K562 (cell line): ENCODE measurements around the gene CNOT4. TPM values are rescaled to one million over a fixed set of nuclear protein-coding genes. Genes with fewer than 3 reads are reported as not detected.

Experiments used
- ATAC-seq: fragments of 200-7000 bp; cut with Tn5 transposase; 3 replicates; pipeline ENCODE4 v1.9.1; 2020; ENCODE audit warnings: moderate library complexity
- BruUV-seq: library from RNA; stranded (reverse); fragments of 400-500 nt; replicated peaks from 2 replicates; lab custom pipeline; 2021; lab: Mats Ljungman, UMichigan
- CTCF ChIA-PET: fragments of 300-600 bp; formaldehyde crosslinking; extraction: SDS; loops from one replicate; lab custom pipeline; 2021; ENCODE audit warnings: low intra/inter-chr PET ratio; lab: Yijun Ruan, JAX
- POLR2A ChIA-PET: fragments of 300-600, 350-650 bp; sonication (Branson Sonifier 250); formaldehyde crosslinking; extraction: SDS; loops from one replicate; lab custom pipeline; 2021; ENCODE audit warnings: antibody characterized with exemption, inconsistent platforms; lab: Yijun Ruan, JAX
- DNase-seq, 4 experiments: peaks; one replicate each; pipeline versions ENCODE4 v3.0.0 to v3.0.0-alpha.2; 2011 to 2018; ENCODE audit warnings: low spot score in 3 of 4, mixed read lengths in 3 of 4; ENCODE audit errors: extremely low read depth in 1 of 4
- FAIRE-seq: peaks from 2 replicates; lab custom pipeline; 2011; peaks lifted over from hg19 to GRCh38; lab: Jason Lieb, UNC
- H2AFZ ChIP-seq: 2 replicates; pipeline ENCODE4 v1.6.0; 2011; ENCODE audit warnings: low read depth, low read length, control low read depth, inconsistent platforms
- H3K27ac ChIP-seq: fragments of 200-600 bp; 3 replicates; pipeline ENCODE4 v1.8.0; 2011; ENCODE audit warnings: low read depth, mild to moderate bottlenecking, control low read depth, inconsistent platforms, low read length, moderate library complexity, mixed read lengths; ENCODE audit errors: extremely low read depth
- H3K27me3 ChIP-seq, 2 experiments: fragments of 300-600 bp in 1 of 2; 2 replicates in 1 of 2; 3 replicates in 1 of 2; pipeline versions ENCODE4 v1.6.0 to v1.8.0; 2011; ENCODE audit warnings: inconsistent platforms in 2 of 2, low read length in 2 of 2, mild to moderate bottlenecking in 1 of 2, mixed read lengths in 1 of 2, moderate library complexity in 1 of 2; ENCODE audit not compliant: control insufficient read depth in 2 of 2, insufficient read depth in 2 of 2
- H3K36me3 ChIP-seq: fragments of 300-600 bp; 3 replicates; pipeline ENCODE4 v1.8.0; 2011; ENCODE audit warnings: mild to moderate bottlenecking, low read length, inconsistent platforms; ENCODE audit not compliant: control insufficient read depth, insufficient read depth
- H3K4me1 ChIP-seq, 2 experiments: fragments of 200-600 bp in 1 of 2; replicated peaks in 1 of 2; 2 replicates in 1 of 2; 3 replicates in 1 of 2; pipeline versions ENCODE4 v1.5.1 to v1.8.0; 2011; ENCODE audit warnings: inconsistent platforms in 2 of 2, low read length in 2 of 2, mild to moderate bottlenecking in 1 of 2, mixed read lengths in 1 of 2, moderate library complexity in 1 of 2; ENCODE audit not compliant: control insufficient read depth in 2 of 2, insufficient read depth in 2 of 2
- H3K4me2 ChIP-seq: 2 replicates; pipeline ENCODE4 v1.6.1; 2011; ENCODE audit warnings: low read length, control low read depth, inconsistent platforms, mixed read lengths; ENCODE audit not compliant: insufficient read depth
- H3K4me3 ChIP-seq: fragments of 200-600 bp; sonication (generic), shearing (Covaris generic); 2 replicates; pipeline ENCODE4 v1.5.1; 2016; ENCODE audit warnings: control low read depth, inconsistent platforms
- H3K79me2 ChIP-seq: fragments of 200-600 bp; 3 replicates; pipeline ENCODE4 v1.8.0; 2011; ENCODE audit warnings: low read length, inconsistent platforms; ENCODE audit not compliant: control insufficient read depth, insufficient read depth
- H3K9ac ChIP-seq, 2 experiments: 2 replicates each; pipeline versions ENCODE4 v1.6.0 to v1.6.1; 2011; ENCODE audit warnings: low read depth in 2 of 2, low read length in 2 of 2, control low read depth in 1 of 2, inconsistent platforms in 1 of 2, mild to moderate bottlenecking in 1 of 2, mixed read lengths in 1 of 2; ENCODE audit not compliant: insufficient read depth in 1 of 2
- H3K9me1 ChIP-seq: one replicate; pipeline ENCODE4 v1.6.0; 2011; ENCODE audit warnings: inconsistent platforms, mild to moderate bottlenecking, low read length, moderate library complexity; ENCODE audit not compliant: control insufficient read depth, insufficient read depth
- H3K9me3 ChIP-seq: replicated peaks from 2 replicates; pipeline ENCODE4 v1.5.1; 2011; ENCODE audit warnings: low read depth, low read length, inconsistent platforms; ENCODE audit not compliant: control insufficient read depth, insufficient read depth
- H4K20me1 ChIP-seq: replicated peaks from 2 replicates; pipeline ENCODE4 v1.6.1; 2011; ENCODE audit warnings: low read length, inconsistent platforms, mixed read lengths; ENCODE audit not compliant: control insufficient read depth, insufficient read depth
- ARID2 ChIP-seq: fragments of 450-650 bp; IDR thresholded peaks from 2 replicates; pipeline ENCODE4 v1.6.1; 2017; ENCODE audit warnings: antibody characterized with exemption, mild to moderate bottlenecking
- ATF4 ChIP-seq: fragments of 450-650 bp; formaldehyde crosslinking; IDR thresholded peaks from 2 replicates; pipeline ENCODE4 v1.4.0; 2022; ENCODE audit warnings: mild to moderate bottlenecking, moderate library complexity
- BCOR ChIP-seq: fragments of 450-650 bp; IDR thresholded peaks from 2 replicates; pipeline ENCODE4 v1.6.1; 2016
- CCNT2 ChIP-seq: IDR thresholded peaks from 2 replicates; pipeline ENCODE4 v1.6.1; 2011; ENCODE audit warnings: borderline replicate concordance, low read depth, mild to moderate bottlenecking, moderate library complexity, mixed read lengths, low read length; ENCODE audit not compliant: insufficient read length; ENCODE audit errors: extremely low read depth
- E2F8 ChIP-seq: fragments of 450-650 bp; IDR thresholded peaks from 2 replicates; pipeline ENCODE4 v1.7.1; 2018; ENCODE audit warnings: mild to moderate bottlenecking, low read depth; ENCODE audit not compliant: partially characterized antibody
- FOXA3 ChIP-seq, 2 experiments: fragments of 450-650 bp in 1 of 2; sonication (generic) in 1 of 2; formaldehyde crosslinking; IDR thresholded peaks in 1 of 2; conservative IDR thresholded peaks in 1 of 2; 2 replicates each; pipeline versions ENCODE4 v1.4.0 to v1.8.0; 2020 to 2022; ENCODE audit warnings: mild to moderate bottlenecking in 2 of 2, missing genetic modification reagents in 1 of 2
- GATAD2B ChIP-seq: fragments of 450-650 bp; IDR thresholded peaks from 2 replicates; pipeline ENCODE4 v1.6.1; 2017; ENCODE audit warnings: mild to moderate bottlenecking, borderline replicate concordance
- MCM3 ChIP-seq: fragments of 450-650 bp; IDR thresholded peaks from 2 replicates; pipeline ENCODE4 v1.6.1; 2016
- PRDM10 ChIP-seq: fragments of 450-650 bp; IDR thresholded peaks from 2 replicates; pipeline ENCODE4 v1.6.1; 2018; ENCODE audit not compliant: partially characterized antibody
- SNRNP70 ChIP-seq: fragments of 200-400 bp; formaldehyde crosslinking; optimal IDR thresholded peaks from 2 replicates; pipeline ENCODE3; 2017; ENCODE audit warnings: low read depth, low read length
- ZNF12 ChIP-seq: sonication (generic); formaldehyde crosslinking; IDR thresholded peaks from 2 replicates; pipeline ENCODE4 v1.4.0; 2020; ENCODE audit warnings: mild to moderate bottlenecking, missing genetic modification reagents
- ZNF444 ChIP-seq: fragments of 250-450 bp; sonication (Bioruptor Pico); IDR thresholded peaks from 2 replicates; pipeline ENCODE4 v1.4.0; 2020; ENCODE audit warnings: mild to moderate bottlenecking, moderate library complexity
- ZNF561 ChIP-seq: fragments of 450-650 bp; formaldehyde crosslinking; conservative IDR thresholded peaks from 2 replicates; pipeline ENCODE4 v1.4.0; 2020; ENCODE audit warnings: mild to moderate bottlenecking, moderate library complexity
- WGBS: fragments of 100-300 bp; shearing (Covaris generic); methylation state at CpG from one replicate; pipeline ENCODE4 v1.1.6; 2016; ENCODE audit warnings: low coverage, mixed read lengths; ENCODE audit not compliant: insufficient coverage; ENCODE audit errors: missing lambda C conversion rate; 5-methylcytosine and 5-hydroxymethylcytosine counted together
- in situ Hi-C: fragments of 300-500 bp; cut with MboI; formaldehyde crosslinking; loops from 4 replicates; pipeline ENCODE4 v1.15.0; 2018; ENCODE audit warnings: inconsistent platforms, mixed read lengths
- intact Hi-C: fragments of 100-400 bp; cut with micrococcal nuclease; formaldehyde crosslinking; loops from 2 replicates; pipeline ENCODE4 v1.14.2; 2022
- polyA plus RNA-seq, 8 experiments: library from polyadenylated mRNA; depleted of rRNA in 4 of 8; stranded (reverse) in 5 of 8; unstranded in 3 of 8; fragments of >200 nt; fragmentation: Nextera tagmentation in 2 of 8; fragmentation: Illumina TruSeq in 1 of 8; extraction: Ambion mirVana in 2 of 8; extraction: Trizol in 1 of 8; gene quantifications; 2 replicates each; pipeline versions ENCODE4 v1.2.1 to v1.2.3, GENCODE V29; 2011 to 2014; ENCODE audit warnings: inconsistent platforms in 1 of 8, missing spikeins in 1 of 8
- total RNA-seq, 7 experiments: library from RNA; depleted of rRNA in 6 of 7; stranded (reverse); fragments of >200 nt in 6 of 7; fragmentation: Illumina TruSeq in 2 of 7; extraction: Trizol in 2 of 7; gene quantifications; 2 replicates each; pipeline versions ENCODE4 v1.2.1 to v1.2.3, GENCODE V29; 2011 to 2021; ENCODE audit warnings: low replicate concordance in 1 of 7
- TF ChIP-seq, protein P1 (sequence below): fragments of 200-800 bp; sonication (Bioruptor generic); IDR thresholded peaks from 2 replicates; pipeline ENCODE4 v1.6.1; 2017; ENCODE audit warnings: missing genetic modification characterization, missing compliant biosample characterization

Gene CNOT4
- total and polyA plus RNA-seq, 9 of the 15 experiments (the other 6 are each of a cell fraction or from before 2014, with no cell fraction given), result 8.6 to 24.1 (median 15.4) TPM

DNA sequence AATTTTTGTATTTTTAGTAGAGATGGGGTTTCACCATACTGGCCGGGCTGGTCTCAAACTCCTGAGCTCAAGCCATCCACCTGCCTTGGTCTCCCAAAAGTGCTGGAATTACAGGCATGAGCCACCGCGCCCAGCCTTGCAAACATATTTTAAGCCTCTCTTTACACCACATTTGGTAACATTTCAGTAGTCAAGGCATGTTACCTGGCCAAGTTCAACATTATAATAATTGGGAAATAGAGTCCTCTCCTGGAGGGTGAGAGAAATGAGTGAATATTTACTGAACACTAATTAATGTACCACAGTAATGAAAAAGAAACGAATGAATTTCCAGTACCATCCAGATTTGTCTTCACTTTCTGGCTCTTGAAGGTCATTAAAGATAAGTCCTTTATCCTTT lies 10.0 kb upstream of the CNOT4 start:
- in situ Hi-C loops, result loop anchor here (5.0 to 10.0 kb wide), 2 partner anchors 37 to 445 kb away; partner anchors contain the start of gene NUP205
- no peaks in the 10 kb centered on the region for H3K9me3 ChIP-seq
- POLR2A ChIA-PET, result interaction anchor here (0.6 to 2.6 kb wide), 2 partner anchors 10 to 30 kb away, joined by 3 to 15 read pairs; no protein-coding TSS in a partner anchor
- TF ChIP-seq PRDM10 (no peak), BCOR (no peak), ARID2 (no peak), ZNF561 (no peak), SNRNP70 (no peak), MCM3 (no peak), CCNT2 (no peak), ZNF12 (CRISPR knock-in tag) (no peak), ZNF444 (no peak), GATAD2B (no peak), FOXA3 (CRISPR knock-in tag; conservative IDR thresholded peaks at IDR 0.05 in 1 of 2, IDR thresholded peaks at IDR 0.05 in 1 of 2) (no peak), ATF4 (CRISPR knock-in tag) (no peak), E2F8 (no peak)
- TF ChIP-seq, protein P1, sequence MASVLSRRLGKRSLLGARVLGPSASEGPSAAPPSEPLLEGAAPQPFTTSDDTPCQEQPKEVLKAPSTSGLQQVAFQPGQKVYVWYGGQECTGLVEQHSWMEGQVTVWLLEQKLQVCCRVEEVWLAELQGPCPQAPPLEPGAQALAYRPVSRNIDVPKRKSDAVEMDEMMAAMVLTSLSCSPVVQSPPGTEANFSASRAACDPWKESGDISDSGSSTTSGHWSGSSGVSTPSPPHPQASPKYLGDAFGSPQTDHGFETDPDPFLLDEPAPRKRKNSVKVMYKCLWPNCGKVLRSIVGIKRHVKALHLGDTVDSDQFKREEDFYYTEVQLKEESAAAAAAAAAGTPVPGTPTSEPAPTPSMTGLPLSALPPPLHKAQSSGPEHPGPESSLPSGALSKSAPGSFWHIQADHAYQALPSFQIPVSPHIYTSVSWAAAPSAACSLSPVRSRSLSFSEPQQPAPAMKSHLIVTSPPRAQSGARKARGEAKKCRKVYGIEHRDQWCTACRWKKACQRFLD (CRISPR knock-in tag), result no peak

More for the DNA sequence above, 10.0 kb upstream of the CNOT4 start:
- Histone ChIP-seq H3K27me3 (no peaks in the 10 kb centered on the region), H3K36me3 (no peaks in the 10 kb centered on the region), H3K79me2 (no peaks in the 10 kb centered on the region), H3K4me3 (no peak overlapping the region), H3K4me1 (peaks cover 19 to 21% of the 10 kb centered on the region in 2 experiments), H2AFZ (peak overlapping the region; percentile 9; the same call in 1 of the 2 replicates), H3K9ac (peak overlapping the region in 1 of 2 experiments; percentile 4; a peak in 1 of 4 replicates), H4K20me1 (no peaks in the 10 kb centered on the region), H3K27ac (peak overlapping the region; percentile 67; the same call in 1 of the 3 replicates), H3K4me2 (no peak overlapping the region), H3K9me1 (no peaks in the 10 kb centered on the region)
- no TSS peak for BruUV-seq
- CTCF ChIA-PET, result interaction anchor here (0.6 kb wide), 1 partner anchor 93 kb away, joined by 3 read pairs; no protein-coding TSS in a partner anchor
- ATAC-seq (no peak), DNase-seq (no peak), FAIRE-seq (no peak)
- intact Hi-C loops, result loop anchor here (10.0 kb wide), 1 partner anchor 1645 kb away; no protein-coding TSS in a partner anchor
- 63% methylated on average over 4 of the region's 4 CpGs for WGBS
